ENCODE results near the gene SATB2. TPM values are rescaled to one million over a fixed set of nuclear protein-coding genes. Genes with fewer than 3 reads are reported as not detected.
A peak's percentile ranks its signal among the peaks of the same experiment; 100 is the strongest.

SATB2 gene
- total RNA-seq, 1 experiment from 2014 or later, result 5.6 TPM

- no peak for DNase-seq (ENCODE audit: low read depth, low spot score)
- in situ Hi-C loops (cut with HindIII; ENCODE audit: low pct_unique_long_range_greater_than_20kb, low sequenced_read_pairs), result no loop called here
Measured at GRCh38 chr2:199434555-199434954, 23.2 kb downstream of the SATB2 start.

- DNase-seq (ENCODE audit: low read depth, low spot score), result no peak
Measured at GRCh38 chr2:199433204-199433832, 24.4 kb downstream of the SATB2 start.

DNA sequence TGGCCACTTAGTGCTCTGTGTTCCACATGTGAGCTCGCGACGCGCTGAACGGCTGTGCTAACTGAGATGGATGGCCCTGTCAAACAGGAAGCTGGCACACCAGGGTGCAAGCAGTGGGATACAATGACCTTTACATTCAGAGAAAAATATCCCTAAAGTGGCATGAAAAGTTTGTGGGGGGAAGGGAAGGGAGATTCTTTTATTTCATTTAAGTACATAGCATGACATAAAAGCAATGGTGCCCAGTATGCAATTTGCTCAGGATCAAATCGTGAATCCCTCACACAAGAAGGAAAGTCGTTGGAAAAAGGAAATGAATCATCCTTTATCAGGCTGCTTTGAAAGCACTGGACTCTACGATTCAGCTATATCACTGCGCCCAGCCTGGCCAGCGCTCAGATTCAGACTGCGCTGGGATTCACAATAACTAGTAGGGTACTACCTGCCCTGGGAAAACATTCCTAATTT, 26.0 kb downstream of the SATB2 start:
- in situ Hi-C loops (cut with HindIII; ENCODE audit: low pct_unique_long_range_greater_than_20kb, low sequenced_read_pairs), result no loop called here
- no peak for DNase-seq (ENCODE audit: low read depth, low spot score)

More at GRCh38 chr2:199433204-199433832, 24.4 kb downstream of the SATB2 start:
- in situ Hi-C loops (cut with HindIII; ENCODE audit: low pct_unique_long_range_greater_than_20kb, low sequenced_read_pairs), result no loop called here

DNA sequence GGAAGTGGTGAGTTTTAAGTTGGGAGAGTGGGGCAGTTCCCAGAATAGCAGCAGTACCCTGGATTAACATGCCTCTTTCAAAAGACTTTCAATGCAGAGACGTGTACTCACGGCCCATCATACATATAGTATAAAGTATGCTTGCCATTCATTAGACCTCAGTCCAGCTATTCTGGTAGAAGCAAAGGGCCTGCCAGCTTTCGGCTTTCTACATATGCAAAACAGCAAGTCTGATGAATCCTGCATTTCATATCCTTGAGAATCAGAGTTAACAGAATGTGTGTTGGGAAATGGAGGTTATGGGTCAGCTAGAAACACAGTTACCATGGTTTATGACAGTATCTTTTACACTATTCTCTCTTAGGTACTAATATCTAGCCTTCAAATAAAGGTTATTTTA, 27.5 kb downstream of the SATB2 start:
- no peak for DNase-seq (ENCODE audit: low read depth, low spot score)
- in situ Hi-C loops (cut with HindIII; ENCODE audit: low pct_unique_long_range_greater_than_20kb, low sequenced_read_pairs), result no loop called here

DNA sequence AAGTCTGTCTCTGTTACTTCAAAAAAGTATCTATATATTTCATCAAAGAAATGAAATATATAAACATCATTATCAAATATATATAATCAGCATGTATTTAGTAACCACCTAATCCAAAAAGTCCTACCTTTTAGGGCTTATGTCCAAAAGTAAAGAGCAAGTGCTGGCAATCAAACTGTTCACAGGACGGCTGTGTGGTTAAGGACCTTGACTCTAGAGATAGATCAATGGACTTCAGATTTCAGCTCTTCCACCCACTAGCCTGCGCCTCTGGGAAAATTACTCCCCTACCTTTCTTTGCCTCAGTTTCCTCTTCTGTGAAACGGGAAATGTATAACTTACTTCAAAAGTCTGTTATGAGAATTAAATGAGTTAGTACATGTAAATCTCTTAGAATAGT, 29.4 kb downstream of the SATB2 start:
- no peak for DNase-seq (ENCODE audit: low read depth, low spot score)
- in situ Hi-C loops (cut with HindIII; ENCODE audit: low pct_unique_long_range_greater_than_20kb, low sequenced_read_pairs), result no loop called here

DNA sequence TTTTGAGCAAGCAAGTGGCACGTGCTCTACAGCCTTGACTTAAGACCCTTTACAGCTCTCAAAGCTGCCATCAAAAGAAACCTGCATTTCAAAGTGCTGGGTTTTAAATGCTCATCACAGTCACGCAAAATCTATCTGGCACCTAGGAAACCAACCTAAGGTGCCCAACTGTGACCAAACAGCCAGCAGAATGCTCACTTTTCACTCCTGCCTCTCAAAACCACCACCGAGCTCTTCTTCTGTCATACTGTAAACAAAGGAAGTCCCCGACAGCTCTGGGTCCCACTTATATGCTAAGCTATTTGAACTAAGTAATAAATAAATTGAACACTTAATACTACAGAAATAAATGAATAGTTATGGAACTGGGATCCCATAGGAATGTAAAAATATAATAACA, 33.6 kb downstream of the SATB2 start:
- in situ Hi-C loops (cut with HindIII; ENCODE audit: low pct_unique_long_range_greater_than_20kb, low sequenced_read_pairs), result no loop called here
- no peak for DNase-seq (ENCODE audit: low read depth, low spot score)

- DNase-seq (ENCODE audit: low read depth, low spot score), result no peak
- in situ Hi-C loops (cut with HindIII; ENCODE audit: low pct_unique_long_range_greater_than_20kb, low sequenced_read_pairs), result no loop called here
Measured at GRCh38 chr2:199419428-199419827, 38.3 kb downstream of the SATB2 start.

DNA sequence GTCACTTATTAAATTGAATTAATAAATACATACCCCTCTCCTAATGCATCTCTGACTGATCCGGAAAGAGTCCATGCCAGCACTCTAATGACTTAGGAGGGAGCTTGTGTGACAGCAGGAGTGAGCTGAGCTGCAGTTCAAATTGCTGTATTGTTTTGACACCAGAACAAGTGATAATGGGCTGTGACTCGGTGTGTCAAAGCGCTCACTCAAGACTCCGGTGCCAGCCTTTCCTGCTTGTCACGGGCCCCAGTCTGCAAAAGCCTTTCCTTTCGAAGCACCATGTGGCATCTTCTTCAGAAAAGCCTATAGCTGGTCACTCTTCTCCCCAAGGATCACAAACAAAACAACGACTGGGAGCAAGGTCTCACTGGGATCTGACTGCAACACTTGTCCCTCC, 43.3 kb downstream of the SATB2 start:
- in situ Hi-C loops (cut with HindIII; ENCODE audit: low pct_unique_long_range_greater_than_20kb, low sequenced_read_pairs), result no loop called here
- no peak for DNase-seq (ENCODE audit: low read depth, low spot score)

DNA sequence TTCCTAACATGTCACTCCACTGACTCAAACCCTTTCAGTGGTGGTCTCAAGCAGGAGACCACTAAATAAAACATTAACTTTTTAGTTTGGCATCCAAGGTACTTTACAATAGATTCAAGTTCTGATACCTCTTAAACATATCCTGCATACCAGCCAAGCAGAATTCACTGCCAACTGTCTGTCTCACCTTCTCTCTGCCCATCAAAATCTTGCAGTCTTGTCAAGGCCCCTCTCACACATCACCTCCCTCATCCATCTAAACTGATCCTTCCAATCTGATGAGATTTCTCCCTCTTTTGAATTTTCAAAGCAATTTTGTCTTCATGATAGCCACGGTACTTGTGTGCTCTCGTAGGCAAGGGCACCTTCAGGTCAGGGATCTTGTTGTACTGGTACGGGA, 43.7 kb downstream of the SATB2 start:
- in situ Hi-C loops (cut with HindIII; ENCODE audit: low pct_unique_long_range_greater_than_20kb, low sequenced_read_pairs), result no loop called here
- DNase-seq (ENCODE audit: low read depth, low spot score), result no peak

DNA sequence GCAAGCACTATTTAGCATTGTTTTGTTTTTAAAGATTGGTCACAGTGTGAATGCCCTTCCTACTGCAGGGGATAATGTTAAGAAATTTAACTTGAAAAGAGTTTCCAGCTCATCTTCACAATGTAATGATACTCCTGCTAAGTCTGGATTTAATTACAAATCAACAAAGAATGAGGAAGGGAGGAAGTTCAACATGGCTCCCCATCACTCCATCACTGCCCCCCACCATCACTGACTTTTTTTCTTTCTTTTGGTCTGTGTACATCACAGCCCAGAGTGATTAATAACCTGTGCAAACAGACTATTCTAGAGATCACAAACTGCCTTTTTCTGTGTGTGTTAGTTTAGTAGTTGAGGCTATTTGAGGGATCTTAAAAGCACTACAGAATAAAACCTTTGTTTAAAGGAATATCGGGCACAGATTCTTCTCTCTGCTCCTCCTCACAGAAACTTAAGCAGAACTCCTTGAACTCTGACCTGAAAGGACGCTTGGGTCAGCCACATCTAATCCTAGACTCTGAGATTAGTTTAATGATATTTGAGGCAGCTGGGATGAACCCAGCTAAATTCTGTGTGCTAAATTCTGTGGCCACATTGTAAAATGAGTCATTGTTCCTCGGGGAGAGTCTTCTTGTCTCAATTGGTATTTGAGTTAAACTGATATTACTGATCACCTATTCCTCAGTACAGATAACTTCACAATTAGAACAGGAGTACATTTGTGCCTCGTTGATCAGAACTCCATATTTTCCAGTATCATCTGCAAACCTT, 47.8 kb downstream of the SATB2 start:
- in situ Hi-C loops (cut with HindIII; ENCODE audit: low pct_unique_long_range_greater_than_20kb, low sequenced_read_pairs), result no loop called here
- DNase-seq (ENCODE audit: low read depth, low spot score), result no peak

GRCh38 chr2:199407421-199407820, 50.3 kb downstream of the SATB2 start:
- in situ Hi-C loops (cut with HindIII; ENCODE audit: low pct_unique_long_range_greater_than_20kb, low sequenced_read_pairs), result no loop called here
- no peak for DNase-seq (ENCODE audit: low read depth, low spot score)

GRCh38 chr2:199405241-199405640, 52.5 kb downstream of the SATB2 start:
- peak; percentile 48 for DNase-seq (ENCODE audit: low read depth, low spot score)
- in situ Hi-C loops (cut with HindIII; ENCODE audit: low pct_unique_long_range_greater_than_20kb, low sequenced_read_pairs), result no loop called here

DNA sequence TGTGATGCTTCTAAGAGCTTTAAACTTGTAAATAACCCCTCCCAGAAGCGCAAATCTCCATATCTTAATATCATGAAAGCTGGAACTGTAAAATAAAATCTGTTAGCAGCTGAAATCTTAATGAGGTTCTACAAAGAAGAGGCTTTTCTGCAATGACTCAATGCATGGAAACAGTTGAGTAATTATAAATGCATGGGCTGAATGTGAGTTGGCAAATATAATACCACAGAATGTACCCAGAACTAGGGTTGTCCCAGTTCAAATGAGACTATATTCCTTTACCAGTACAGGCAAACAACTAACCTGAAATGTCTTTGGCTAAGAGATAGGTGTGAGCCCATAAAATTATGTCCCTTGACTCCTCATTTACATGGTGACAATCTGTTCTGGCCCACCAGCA, 52.9 kb downstream of the SATB2 start:
- no peak for DNase-seq (ENCODE audit: low read depth, low spot score)
- in situ Hi-C loops (cut with HindIII; ENCODE audit: low pct_unique_long_range_greater_than_20kb, low sequenced_read_pairs), result no loop called here

GRCh38 chr2:199395311-199395710, 62.4 kb downstream of the SATB2 start:
- in situ Hi-C loops (cut with HindIII; ENCODE audit: low pct_unique_long_range_greater_than_20kb, low sequenced_read_pairs), result no loop called here

DNA sequence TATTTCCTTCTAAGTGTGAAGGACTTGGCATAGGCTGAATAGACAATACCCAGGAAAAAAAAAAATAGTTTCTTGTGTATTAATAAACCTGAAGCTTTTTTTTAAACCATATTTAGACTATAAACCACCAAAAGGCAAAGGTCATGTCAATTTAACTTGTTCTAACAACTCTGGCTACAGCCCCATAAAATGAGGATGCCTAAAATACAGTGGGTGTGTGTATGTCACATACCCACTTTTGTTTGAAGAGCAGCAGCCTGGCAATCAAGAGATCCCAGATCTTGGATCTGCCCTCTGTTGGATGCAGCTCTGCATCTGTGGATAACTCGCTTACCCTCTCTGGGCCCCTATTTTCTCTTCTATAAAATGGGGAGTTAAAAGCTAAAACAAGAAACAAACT, 65.4 kb downstream of the SATB2 start:
- DNase-seq (ENCODE audit: low read depth, low spot score), result no peak
- in situ Hi-C loops (cut with HindIII; ENCODE audit: low pct_unique_long_range_greater_than_20kb, low sequenced_read_pairs), result no loop called here

More at GRCh38 chr2:199395311-199395710, 62.4 kb downstream of the SATB2 start:
- no peak for DNase-seq (ENCODE audit: low read depth, low spot score)

GRCh38 chr2:199388728-199389268, 68.9 kb downstream of the SATB2 start:
- in situ Hi-C loops (cut with HindIII; ENCODE audit: low pct_unique_long_range_greater_than_20kb, low sequenced_read_pairs), result no loop called here
- DNase-seq (ENCODE audit: low read depth, low spot score), result no peak

DNA sequence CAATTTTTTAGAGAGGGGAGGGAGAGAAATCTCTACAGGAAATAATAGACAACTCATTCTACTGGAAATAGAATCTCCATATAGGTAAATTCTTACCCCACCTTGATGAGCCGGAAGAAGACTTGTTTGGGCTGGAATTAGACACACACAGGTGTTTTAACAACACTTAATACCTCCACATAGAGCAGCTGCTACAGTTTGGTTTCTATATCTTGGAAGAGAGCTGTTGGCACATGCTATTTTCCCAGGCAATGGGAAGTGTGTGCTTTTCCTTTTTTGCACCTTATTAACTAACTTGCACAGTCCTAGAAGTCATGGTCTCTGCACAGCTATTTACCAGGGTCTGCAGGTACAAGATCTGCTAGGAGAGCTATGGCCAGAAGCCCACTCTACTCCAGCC, 73.7 kb downstream of the SATB2 start:
- DNase-seq (ENCODE audit: low read depth, low spot score), result no peak
- in situ Hi-C loops (cut with HindIII; ENCODE audit: low pct_unique_long_range_greater_than_20kb, low sequenced_read_pairs), result no loop called here

- in situ Hi-C loops (cut with HindIII; ENCODE audit: low pct_unique_long_range_greater_than_20kb, low sequenced_read_pairs), result no loop called here
Measured at GRCh38 chr2:199383021-199383420, 74.7 kb downstream of the SATB2 start.

DNA sequence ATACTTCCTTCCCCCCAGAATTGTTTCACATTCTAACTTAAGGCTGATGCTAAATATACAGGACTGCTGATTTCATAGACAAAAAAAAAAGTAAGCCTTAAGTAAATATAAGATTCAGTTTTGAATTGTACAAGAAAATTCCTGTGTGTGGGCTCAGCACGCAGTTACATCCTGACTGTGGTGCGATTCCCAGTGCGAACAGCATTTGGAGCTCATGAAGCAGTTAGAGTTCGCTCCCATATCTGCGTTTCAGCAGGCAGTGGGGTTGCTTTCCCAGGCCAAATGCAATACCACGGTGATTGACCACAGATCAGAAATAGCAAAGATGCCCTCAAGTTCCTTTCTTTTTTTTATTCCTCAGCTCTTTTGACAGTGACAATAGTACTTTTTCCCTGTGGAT, 75.6 kb downstream of the SATB2 start:
- in situ Hi-C loops (cut with HindIII; ENCODE audit: low pct_unique_long_range_greater_than_20kb, low sequenced_read_pairs), result no loop called here
- DNase-seq (ENCODE audit: low read depth, low spot score), result no peak

More at GRCh38 chr2:199383021-199383420, 74.7 kb downstream of the SATB2 start:
- DNase-seq (ENCODE audit: low read depth, low spot score), result no peak
